T-helper 2 cell treated with Interferon-gamma antibody and Interleukin-4, amounts not matched to agents 5 μg/mL and 100 μg/mL, for 36 hours (primary cell): ENCODE data around the gene IL1RAP.

ENCODE experiments used
- DNase-seq: peaks from one replicate; pipeline ENCODE4 v3.0.0; 2021; ENCODE audit warnings: low spot score
- H3K27ac Mint-ChIP-seq: one replicate; pipeline ENCODE4 v1.8.0; 2021; ENCODE audit warnings: mild to moderate bottlenecking, mixed read lengths
- H3K27me3 Mint-ChIP-seq: one replicate; pipeline ENCODE4 v1.8.0; 2021; ENCODE audit warnings: low read depth, mixed read lengths
- H3K36me3 Mint-ChIP-seq: one replicate; pipeline ENCODE4 v1.8.0; 2021; ENCODE audit warnings: low read depth, mixed read lengths
- H3K4me1 Mint-ChIP-seq: one replicate; pipeline ENCODE4 v1.8.0; 2021; ENCODE audit warnings: low read depth, mixed read lengths
- H3K4me3 Mint-ChIP-seq: one replicate; pipeline ENCODE4 v1.8.0; 2022; ENCODE audit warnings: mild to moderate bottlenecking, moderate library complexity, mixed read lengths
- H3K9me3 Mint-ChIP-seq: one replicate; pipeline ENCODE4 v1.8.0; 2021; ENCODE audit warnings: mixed read lengths

The IL1RAP gene

GRCh38 chr3:190624282-190624681 lies 110.4 kb downstream of the IL1RAP start:
- H3K4me3 Mint-ChIP-seq = no peak overlapping the region
- DNase-seq = no peak
- H3K9me3 Mint-ChIP-seq = no peaks in the 10 kb centered on the region
- H3K27me3 Mint-ChIP-seq = no peaks in the 10 kb centered on the region
- H3K36me3 Mint-ChIP-seq = peaks cover 57% of the 10 kb centered on the region
- H3K4me1 Mint-ChIP-seq = peaks cover 48% of the 10 kb centered on the region
- no peak overlapping the region for H3K27ac Mint-ChIP-seq

- DNase-seq = no peak
- no peak overlapping the region for H3K4me3 Mint-ChIP-seq
- H3K27ac Mint-ChIP-seq = no peak overlapping the region
- H3K36me3 Mint-ChIP-seq = peaks cover 51% of the 10 kb centered on the region
- H3K9me3 Mint-ChIP-seq = no peaks in the 10 kb centered on the region
- peaks cover 40% of the 10 kb centered on the region for H3K4me1 Mint-ChIP-seq
- no peaks in the 10 kb centered on the region for H3K27me3 Mint-ChIP-seq
Measured at GRCh38 chr3:190626951-190627620, 113.2 kb downstream of the IL1RAP start.

GRCh38 chr3:190629088-190629487 lies 115.2 kb downstream of the IL1RAP start:
- H3K9me3 Mint-ChIP-seq = no peaks in the 10 kb centered on the region
- peaks cover 38% of the 10 kb centered on the region for H3K36me3 Mint-ChIP-seq
- no peak for DNase-seq
- H3K27me3 Mint-ChIP-seq = no peaks in the 10 kb centered on the region
- H3K27ac Mint-ChIP-seq = no peak overlapping the region
- H3K4me3 Mint-ChIP-seq = no peak overlapping the region
- peaks cover 24% of the 10 kb centered on the region for H3K4me1 Mint-ChIP-seq

GRCh38 chr3:190631295-190631694 lies 117.4 kb downstream of the IL1RAP start:
- no peaks in the 10 kb centered on the region for H3K27me3 Mint-ChIP-seq
- H3K4me1 Mint-ChIP-seq = peaks cover 8% of the 10 kb centered on the region
- H3K36me3 Mint-ChIP-seq = peaks cover 29% of the 10 kb centered on the region
- no peak for DNase-seq
- no peaks in the 10 kb centered on the region for H3K9me3 Mint-ChIP-seq
- no peak overlapping the region for H3K27ac Mint-ChIP-seq
- H3K4me3 Mint-ChIP-seq = no peak overlapping the region

- H3K4me3 Mint-ChIP-seq = no peak overlapping the region
- H3K9me3 Mint-ChIP-seq = no peaks in the 10 kb centered on the region
- H3K27me3 Mint-ChIP-seq = no peaks in the 10 kb centered on the region
- no peak overlapping the region for H3K27ac Mint-ChIP-seq
- H3K36me3 Mint-ChIP-seq = peaks cover 25% of the 10 kb centered on the region
- no peak for DNase-seq
- H3K4me1 Mint-ChIP-seq = peaks cover 6% of the 10 kb centered on the region
Measured at GRCh38 chr3:190641564-190641963, 127.7 kb downstream of the IL1RAP start.

GRCh38 chr3:190642016-190642415 lies 128.1 kb downstream of the IL1RAP start:
- H3K9me3 Mint-ChIP-seq = no peaks in the 10 kb centered on the region
- H3K4me3 Mint-ChIP-seq = no peak overlapping the region
- H3K27ac Mint-ChIP-seq = no peak overlapping the region
- H3K4me1 Mint-ChIP-seq = peaks cover 6% of the 10 kb centered on the region
- H3K27me3 Mint-ChIP-seq = no peaks in the 10 kb centered on the region
- no peak for DNase-seq
- peaks cover 28% of the 10 kb centered on the region for H3K36me3 Mint-ChIP-seq

GRCh38 chr3:190644035-190644434 lies 130.2 kb downstream of the IL1RAP start:
- peaks cover 33% of the 10 kb centered on the region for H3K36me3 Mint-ChIP-seq
- H3K27ac Mint-ChIP-seq = no peak overlapping the region
- DNase-seq = no peak
- H3K9me3 Mint-ChIP-seq = no peaks in the 10 kb centered on the region
- H3K4me1 Mint-ChIP-seq = peaks cover 6% of the 10 kb centered on the region
- no peaks in the 10 kb centered on the region for H3K27me3 Mint-ChIP-seq
- H3K4me3 Mint-ChIP-seq = no peak overlapping the region

GRCh38 chr3:190644766-190645165 lies 130.9 kb downstream of the IL1RAP start:
- Mint-ChIP-seq H3K27me3 (no peaks in the 10 kb centered on the region), H3K9me3 (no peaks in the 10 kb centered on the region), H3K27ac (no peak overlapping the region), H3K36me3 (peaks cover 33% of the 10 kb centered on the region), H3K4me3 (no peak overlapping the region), H3K4me1 (peaks cover 6% of the 10 kb centered on the region)
- DNase-seq = no peak

- Mint-ChIP-seq H3K4me3 (no peak overlapping the region), H3K36me3 (peaks cover 29% of the 10 kb centered on the region), H3K27ac (no peak overlapping the region), H3K9me3 (no peaks in the 10 kb centered on the region), H3K4me1 (peaks cover 6% of the 10 kb centered on the region), H3K27me3 (no peaks in the 10 kb centered on the region)
- no peak for DNase-seq
Measured at GRCh38 chr3:190645932-190646460, 132.1 kb downstream of the IL1RAP start.

- H3K36me3 Mint-ChIP-seq = peaks cover 29% of the 10 kb centered on the region
Measured at GRCh38 chr3:190646996-190647395, 133.1 kb downstream of the IL1RAP start.

GRCh38 chr3:190655933-190656332 lies 142.0 kb downstream of the IL1RAP start:
- Mint-ChIP-seq H3K4me1 (no peaks in the 10 kb centered on the region), H3K27me3 (peaks cover 18% of the 10 kb centered on the region), H3K36me3 (no peaks in the 10 kb centered on the region), H3K27ac (no peak overlapping the region), H3K9me3 (no peaks in the 10 kb centered on the region), H3K4me3 (no peak overlapping the region)
- DNase-seq = no peak

More at GRCh38 chr3:190646996-190647395, 133.1 kb downstream of the IL1RAP start:
- Mint-ChIP-seq H3K4me3 (no peak overlapping the region), H3K4me1 (peaks cover 6% of the 10 kb centered on the region), H3K9me3 (no peaks in the 10 kb centered on the region), H3K27me3 (no peaks in the 10 kb centered on the region), H3K27ac (no peak overlapping the region)
- no peak for DNase-seq

- Mint-ChIP-seq H3K4me3 (no peak overlapping the region), H3K36me3 (no peaks in the 10 kb centered on the region), H3K9me3 (no peaks in the 10 kb centered on the region), H3K4me1 (no peaks in the 10 kb centered on the region), H3K27ac (no peak overlapping the region), H3K27me3 (peaks cover 18% of the 10 kb centered on the region)
- no peak for DNase-seq
Measured at GRCh38 chr3:190658106-190658505, 144.2 kb downstream of the IL1RAP start.

- Mint-ChIP-seq H3K27me3 (peaks cover 3% of the 10 kb centered on the region), H3K4me1 (no peaks in the 10 kb centered on the region), H3K27ac (no peak overlapping the region), H3K36me3 (no peaks in the 10 kb centered on the region), H3K4me3 (no peak overlapping the region), H3K9me3 (no peaks in the 10 kb centered on the region)
- no peak for DNase-seq
Measured at GRCh38 chr3:190666821-190667220, 152.9 kb downstream of the IL1RAP start.

GRCh38 chr3:190671658-190672057 lies 157.8 kb downstream of the IL1RAP start:
- H3K9me3 Mint-ChIP-seq = no peaks in the 10 kb centered on the region
- H3K27me3 Mint-ChIP-seq = peaks cover 5% of the 10 kb centered on the region
- H3K36me3 Mint-ChIP-seq = no peaks in the 10 kb centered on the region
- H3K4me1 Mint-ChIP-seq = no peaks in the 10 kb centered on the region
- DNase-seq = no peak
- no peak overlapping the region for H3K27ac Mint-ChIP-seq
- no peak overlapping the region for H3K4me3 Mint-ChIP-seq

- Mint-ChIP-seq H3K9me3 (peaks cover under 1% of the 10 kb centered on the region), H3K4me3 (no peak overlapping the region), H3K36me3 (no peaks in the 10 kb centered on the region), H3K27me3 (peaks cover 5% of the 10 kb centered on the region), H3K4me1 (no peaks in the 10 kb centered on the region), H3K27ac (no peak overlapping the region)
- DNase-seq = no peak
Measured at GRCh38 chr3:190673148-190673547, 159.3 kb downstream of the IL1RAP start.
